Hematopoietic multipotent progenitor cell treated with erythropoietin and hydrocortisone succinate and interleukin-3 and kit ligand, for 15 days (in vitro differentiated cells): ENCODE results near the gene MSX2.

Source experiments
- DNase-seq: peaks from one replicate; pipeline ENCODE4 v3.0.0-alpha.2; 2015; ENCODE audit warnings: low spot score

The MSX2 gene

DNA sequence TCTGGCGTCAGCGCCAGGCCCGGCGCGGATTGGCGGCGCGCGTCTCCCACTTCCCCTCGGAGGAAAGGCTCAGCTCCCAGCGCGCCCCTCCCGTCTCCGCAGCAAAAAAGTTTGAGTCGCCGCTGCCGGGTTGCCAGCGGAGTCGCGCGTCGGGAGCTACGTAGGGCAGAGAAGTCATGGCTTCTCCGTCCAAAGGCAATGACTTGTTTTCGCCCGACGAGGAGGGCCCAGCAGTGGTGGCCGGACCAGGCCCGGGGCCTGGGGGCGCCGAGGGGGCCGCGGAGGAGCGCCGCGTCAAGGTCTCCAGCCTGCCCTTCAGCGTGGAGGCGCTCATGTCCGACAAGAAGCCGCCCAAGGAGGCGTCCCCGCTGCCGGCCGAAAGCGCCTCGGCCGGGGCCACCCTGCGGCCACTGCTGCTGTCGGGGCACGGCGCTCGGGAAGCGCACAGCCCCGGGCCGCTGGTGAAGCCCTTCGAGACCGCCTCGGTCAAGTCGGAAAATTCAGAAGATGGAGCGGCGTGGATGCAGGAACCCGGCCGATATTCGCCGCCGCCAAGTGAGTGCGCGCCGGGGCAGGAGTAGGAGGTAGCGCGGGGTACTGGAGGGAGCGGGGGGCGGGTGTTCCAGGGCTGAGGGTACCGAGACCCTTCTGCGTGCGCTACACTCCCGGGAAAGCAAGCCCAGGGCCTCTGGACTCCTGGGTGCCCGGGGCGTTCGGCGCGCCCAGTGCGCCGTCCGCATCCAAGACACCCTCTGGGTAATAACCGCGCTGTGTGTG is at the start of gene MSX2:
Gene MSX2, plus strand, starts transcription at position 99 of the 777 bp plus-strand sequence. Its CDS starts 78 bp downstream, at position 177.
- DNase-seq = no peak

DNA sequence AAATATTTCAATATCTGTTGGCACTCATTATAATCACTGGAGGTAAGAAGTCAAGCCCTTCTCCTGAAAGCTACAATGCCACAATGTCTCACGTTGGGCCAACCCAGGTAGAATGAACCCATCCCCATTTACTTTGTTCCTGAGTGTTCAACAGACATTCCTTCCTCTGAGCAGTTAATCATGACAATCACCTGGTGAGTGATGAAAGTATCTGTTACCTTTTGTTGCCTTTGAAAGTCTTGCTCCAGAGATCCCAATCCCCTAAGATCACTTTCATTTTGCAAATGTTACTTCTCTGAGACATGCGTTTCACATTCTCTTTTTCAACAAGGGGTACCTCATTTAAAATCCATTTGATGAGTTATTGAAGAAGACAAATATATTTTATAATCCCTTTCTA is 49.3 kb upstream of the MSX2 start:
- no peak for DNase-seq

GRCh38 chr5:174675916-174676315 is 48.5 kb upstream of the MSX2 start:
- no peak for DNase-seq

GRCh38 chr5:174678107-174678506 is 46.3 kb upstream of the MSX2 start:
- no peak for DNase-seq

- no peak for DNase-seq
These were observed 43.3 kb upstream of the MSX2 start for GRCh38 chr5:174680901-174681565.

DNA sequence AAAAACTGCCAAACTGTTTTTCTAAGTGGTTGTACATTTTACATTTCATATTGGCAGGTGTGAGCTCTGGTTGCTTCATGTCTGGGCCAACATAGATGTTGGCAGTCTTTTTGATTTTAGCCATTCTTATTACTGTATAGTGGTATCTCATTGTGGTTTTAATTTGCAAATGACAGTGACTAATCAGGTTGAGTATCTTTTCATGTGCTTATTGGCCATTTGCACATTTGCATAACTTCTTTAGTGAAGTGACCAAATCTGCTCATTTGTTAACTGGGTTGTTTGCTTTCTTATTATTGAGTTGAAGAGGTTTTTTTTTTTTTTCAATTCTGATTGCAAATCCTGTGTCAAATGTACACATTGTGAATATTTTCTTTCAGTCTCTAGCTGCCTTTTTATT is 36.9 kb upstream of the MSX2 start:
- no peak for DNase-seq

- DNase-seq = no peak
These were observed 35.7 kb upstream of the MSX2 start for GRCh38 chr5:174688441-174689354.

- DNase-seq = no peak
These were observed 34.1 kb upstream of the MSX2 start for GRCh38 chr5:174690271-174690670.

DNA sequence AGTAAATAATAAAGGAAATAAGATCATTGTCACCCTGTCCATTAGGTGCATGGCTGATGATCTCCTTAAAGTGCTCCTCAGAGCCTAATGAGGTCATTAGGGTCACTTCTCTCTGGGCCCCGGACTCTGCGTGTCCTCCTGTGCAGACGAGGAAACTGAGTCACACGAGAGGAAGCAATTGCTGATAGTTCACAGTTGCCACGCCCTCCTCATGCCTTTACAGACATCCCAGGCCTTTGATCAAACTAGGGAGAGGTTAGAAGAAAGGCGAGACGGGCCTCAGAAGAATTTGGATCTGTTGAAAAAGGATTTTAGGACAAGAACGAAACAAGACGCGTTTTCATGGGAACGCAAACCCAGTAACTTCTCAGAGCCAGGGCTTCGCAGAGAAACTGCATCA is 32.0 kb upstream of the MSX2 start:
- DNase-seq = no peak

DNA sequence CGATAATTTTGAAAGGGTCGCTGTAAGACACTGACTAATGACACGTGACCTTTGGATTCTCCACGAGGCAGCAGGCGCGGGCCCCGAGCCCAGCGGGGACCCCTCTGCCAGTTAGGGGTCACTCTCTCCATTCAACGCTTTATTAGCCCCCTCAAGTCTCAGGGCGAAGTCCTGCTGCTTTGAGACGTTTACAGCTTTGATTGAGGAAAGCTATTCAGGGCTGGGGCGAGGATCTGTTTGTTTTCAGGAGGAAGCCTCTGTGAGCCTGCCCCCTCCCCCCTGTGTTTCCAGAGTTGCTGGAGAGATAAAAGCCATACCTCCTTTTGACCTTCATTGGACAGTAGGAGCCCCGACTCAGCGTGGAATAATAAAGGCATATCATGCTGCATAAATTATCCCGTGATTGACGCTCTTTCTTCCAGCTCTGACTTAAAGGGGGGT is 31.4 kb upstream of the MSX2 start:
- DNase-seq = no peak

DNA sequence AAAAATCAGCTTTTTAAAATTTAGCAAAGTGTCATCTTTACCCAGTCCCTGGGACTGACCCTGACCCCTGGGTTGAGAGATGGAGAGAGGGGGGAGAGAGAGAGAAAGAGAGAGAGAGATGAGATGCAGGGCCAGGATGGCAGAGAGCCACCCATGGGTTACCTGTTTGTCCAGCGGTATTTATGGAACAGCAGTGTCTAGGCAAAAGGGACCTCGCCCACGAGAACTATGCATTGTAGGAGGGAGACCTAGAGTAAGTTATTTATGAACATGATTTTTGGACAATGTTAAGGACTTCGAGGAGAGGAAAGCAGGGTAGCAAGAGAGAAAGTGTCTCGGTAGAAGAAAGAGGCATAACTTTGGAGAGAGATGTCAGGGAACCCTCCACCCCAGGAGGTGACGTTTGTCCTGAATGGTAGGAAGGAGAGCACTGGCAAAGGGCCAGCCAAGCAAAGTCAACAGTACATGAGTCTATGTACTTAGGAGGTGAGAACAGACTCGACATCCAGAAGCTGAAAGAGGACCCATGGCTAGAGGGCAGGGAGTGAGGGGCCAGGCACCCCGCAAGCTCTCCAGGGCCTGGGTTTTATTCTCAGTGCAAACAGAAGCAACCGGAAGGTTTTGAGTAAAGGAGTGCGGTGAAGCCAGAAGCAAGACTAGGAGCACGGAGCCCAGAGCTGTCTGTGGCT is 30.5 kb upstream of the MSX2 start:
- no peak for DNase-seq

- no peak for DNase-seq
These were observed 29.8 kb upstream of the MSX2 start for GRCh38 chr5:174694611-174695010.

DNA sequence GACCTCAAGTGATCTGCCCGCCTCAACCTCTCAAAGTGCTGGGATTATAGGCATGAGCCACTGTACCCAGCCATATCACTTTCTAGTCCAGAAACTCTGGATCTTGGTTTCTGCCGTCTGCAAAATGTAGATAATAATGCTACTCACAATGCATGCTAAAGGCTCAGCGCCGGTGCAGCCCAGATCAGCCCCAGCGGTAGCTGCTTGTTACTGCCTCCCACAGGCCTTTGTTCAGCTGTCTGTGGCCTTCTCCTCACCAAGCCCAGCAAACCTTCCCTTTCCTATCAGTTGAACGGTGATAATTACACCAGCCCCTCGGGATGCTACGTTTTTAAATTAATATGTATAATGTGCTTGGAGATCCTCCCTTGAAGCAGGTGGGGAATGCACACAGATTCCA is 26.2 kb upstream of the MSX2 start:
- no peak for DNase-seq

DNA sequence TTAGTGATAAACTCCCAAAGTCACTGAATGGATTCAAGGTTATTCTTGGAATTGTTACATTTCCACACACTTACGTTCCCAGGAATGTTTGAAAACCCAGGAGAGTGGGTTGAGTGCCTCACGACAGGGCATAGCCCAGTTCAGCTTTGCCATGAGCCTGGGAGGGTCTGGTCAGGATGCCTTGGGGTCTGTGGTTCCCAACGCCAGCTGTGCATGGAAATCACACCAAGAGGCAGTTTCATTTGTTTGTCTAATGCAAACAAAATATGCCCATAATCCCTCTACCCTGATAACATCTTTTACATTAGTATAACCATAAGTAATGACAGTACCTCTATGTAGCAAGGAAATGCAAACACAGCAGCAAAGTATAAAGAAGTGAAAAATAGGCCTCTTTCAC is 25.3 kb upstream of the MSX2 start:
- no peak for DNase-seq

GRCh38 chr5:174706997-174707572 is 17.3 kb upstream of the MSX2 start:
- DNase-seq = no peak

DNA sequence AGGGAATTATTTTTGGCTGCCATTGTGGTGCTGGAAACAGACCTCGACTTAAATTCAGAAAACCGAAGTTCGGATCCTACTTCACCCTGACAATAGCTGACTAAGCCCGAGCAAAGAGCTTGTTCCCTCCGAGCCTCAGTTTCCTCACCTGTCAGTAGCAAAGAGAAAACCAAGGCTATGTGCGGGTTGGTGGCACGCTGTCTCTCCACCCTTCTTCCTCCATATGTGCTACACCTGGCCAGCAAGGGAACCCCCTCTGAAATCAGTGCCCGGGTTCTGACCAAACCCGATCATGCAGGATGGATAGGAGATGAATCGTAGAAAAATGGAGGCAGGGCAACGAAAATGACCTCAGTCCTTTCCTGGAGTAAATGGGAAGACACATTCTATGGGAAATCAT is 16.7 kb upstream of the MSX2 start:
- DNase-seq = no peak

DNA sequence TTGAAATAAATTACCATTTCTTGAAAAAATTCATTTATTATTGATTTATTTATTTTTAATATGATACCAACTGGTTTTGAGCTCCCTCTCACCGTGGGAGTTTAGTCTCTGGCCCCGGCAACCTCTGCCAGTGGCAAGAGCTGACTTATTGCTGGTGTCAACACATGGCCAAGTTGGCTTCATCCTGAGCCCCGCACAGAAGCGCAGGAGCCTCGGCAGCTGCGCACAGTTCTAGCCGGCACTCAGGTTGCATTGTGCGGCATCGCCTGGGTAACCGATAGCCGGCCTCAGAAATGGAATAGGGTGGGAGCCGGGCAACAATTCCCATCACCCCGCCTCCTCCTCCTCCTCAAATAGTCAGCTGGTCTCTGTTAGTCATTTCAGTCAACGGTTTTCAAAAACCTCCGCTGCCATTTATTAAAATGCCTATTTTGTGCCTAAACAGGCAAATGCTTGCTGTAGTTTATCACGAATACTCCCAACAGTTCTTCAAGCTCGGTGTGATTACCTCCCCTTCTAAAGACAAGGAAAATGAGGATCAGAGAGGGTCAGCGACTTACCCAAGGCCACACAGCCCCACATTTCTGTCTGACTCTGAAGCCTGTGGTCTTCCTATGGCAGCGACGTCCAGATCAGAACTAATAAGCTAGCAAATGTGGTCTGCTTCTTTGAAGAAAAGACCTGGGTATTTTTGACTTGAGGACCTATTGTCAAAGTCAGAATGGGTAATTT is 15.7 kb upstream of the MSX2 start:
- no peak for DNase-seq

GRCh38 chr5:174714751-174715150 is 9.6 kb upstream of the MSX2 start:
- no peak for DNase-seq

- no peak for DNase-seq
These were observed 8.6 kb upstream of the MSX2 start for GRCh38 chr5:174715804-174716203.

GRCh38 chr5:174717826-174718455 is 6.4 kb upstream of the MSX2 start:
- no peak for DNase-seq
